Type B pancreatic cell (in vitro differentiated cells): Measurements from ENCODE around the gene TMEM74B. TPM values are rescaled to one million over a fixed set of nuclear protein-coding genes. Genes with fewer than 3 reads are reported as not detected.

ENCODE experiments used
- DNase-seq: peaks from one replicate; pipeline ENCODE4 v3.0.0; 2021; ENCODE audit warnings: mixed read lengths; ENCODE audit not compliant: unreplicated experiment; ENCODE audit errors: extremely low spot score
- H3K27ac Mint-ChIP-seq: 2 replicates; pipeline ENCODE4 v1.8.0; 2021; ENCODE audit warnings: mild to moderate bottlenecking, mixed read lengths
- H3K27me3 Mint-ChIP-seq: 2 replicates; pipeline ENCODE4 v1.8.0; 2021; ENCODE audit warnings: mixed read lengths
- H3K36me3 Mint-ChIP-seq: 2 replicates; pipeline ENCODE4 v1.8.0; 2021; ENCODE audit warnings: mixed read lengths
- H3K4me1 Mint-ChIP-seq: one replicate; pipeline ENCODE4 v1.8.0; 2021; ENCODE audit warnings: mixed read lengths; ENCODE audit not compliant: unreplicated experiment
- H3K4me3 Mint-ChIP-seq: 2 replicates; pipeline ENCODE4 v1.8.0; 2021; ENCODE audit warnings: mild to moderate bottlenecking, mixed read lengths
- H3K9me3 Mint-ChIP-seq: 2 replicates; pipeline ENCODE4 v1.8.0; 2021; ENCODE audit warnings: mixed read lengths
- total RNA-seq: library from RNA; stranded (reverse); gene quantifications from 2 replicates; pipeline ENCODE4 v1.2.1, GENCODE V29; 2021; ENCODE audit warnings: low replicate concordance
- TF ChIP-seq, protein P1 (sequence below): fragments of 200-600 bp; sonication (generic); conservative IDR thresholded peaks from 2 replicates; pipeline ENCODE4 v1.5.0; 2021; ENCODE audit warnings: antibody characterized with exemption, mild to moderate bottlenecking

TMEM74B gene
- total RNA-seq, 1 donor from 2014 or later = 12.0 TPM

DNA sequence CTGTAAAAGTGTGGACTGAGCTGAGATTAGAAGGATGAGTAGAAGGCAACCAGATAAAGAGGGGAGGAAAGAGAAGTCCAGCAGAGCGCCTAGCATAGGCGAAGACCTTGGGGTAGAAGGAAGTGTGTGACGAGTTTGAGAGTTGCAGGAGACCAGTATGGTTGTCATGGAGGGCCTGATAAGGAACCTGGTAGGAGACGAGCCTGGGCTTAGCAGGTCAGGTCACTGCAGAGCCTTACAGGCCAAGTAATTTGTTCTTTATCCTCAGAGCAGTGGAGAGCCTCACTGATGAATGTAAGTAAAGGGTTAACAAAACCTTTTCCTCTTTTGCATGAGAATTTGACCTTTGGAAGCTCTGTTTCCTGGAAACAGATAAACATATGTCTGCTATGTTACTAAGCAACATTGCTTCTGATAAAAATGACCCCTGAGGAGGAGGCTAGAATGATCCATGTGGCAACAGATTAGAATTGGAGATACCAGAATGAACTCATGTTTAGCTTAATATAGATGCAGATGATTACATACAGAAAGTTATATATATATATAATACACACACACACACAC, 2.9 kb upstream of the TMEM74B start:
- peaks cover 50% of the 10 kb centered on the region for H3K27me3 Mint-ChIP-seq
- no peaks in the 10 kb centered on the region for H3K4me1 Mint-ChIP-seq

DNA sequence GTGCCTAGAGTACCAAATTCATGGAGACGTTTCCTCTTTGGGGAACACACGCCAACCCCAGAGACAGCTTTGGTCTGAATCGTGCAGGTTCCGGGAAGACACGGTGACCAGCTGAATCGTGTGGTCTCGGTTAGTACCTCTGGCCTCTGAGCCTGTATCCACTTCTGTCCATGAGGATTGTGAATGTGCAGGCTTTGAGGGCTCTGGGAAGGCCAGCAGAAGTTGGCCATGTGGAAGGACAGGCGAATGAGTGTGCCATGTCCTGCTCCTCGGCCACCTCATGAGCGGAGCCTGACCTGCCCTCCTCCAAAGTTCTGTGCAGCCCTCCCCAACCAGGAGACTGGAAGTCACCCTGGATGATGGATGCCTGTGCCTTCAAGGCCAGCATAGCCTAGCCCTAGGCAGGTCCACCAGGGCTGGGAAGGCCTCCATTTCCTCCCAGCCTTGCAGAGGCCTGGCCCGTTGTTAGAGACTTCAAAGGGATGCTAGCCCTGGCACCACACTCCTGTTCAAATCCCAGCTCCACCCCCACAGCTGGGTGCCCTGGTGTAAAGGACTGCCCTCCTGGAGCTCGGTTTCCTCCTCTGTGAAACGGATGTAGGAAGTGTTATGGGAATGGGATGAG, 1.7 kb upstream of the TMEM74B start:
- TF ChIP-seq, protein P1, sequence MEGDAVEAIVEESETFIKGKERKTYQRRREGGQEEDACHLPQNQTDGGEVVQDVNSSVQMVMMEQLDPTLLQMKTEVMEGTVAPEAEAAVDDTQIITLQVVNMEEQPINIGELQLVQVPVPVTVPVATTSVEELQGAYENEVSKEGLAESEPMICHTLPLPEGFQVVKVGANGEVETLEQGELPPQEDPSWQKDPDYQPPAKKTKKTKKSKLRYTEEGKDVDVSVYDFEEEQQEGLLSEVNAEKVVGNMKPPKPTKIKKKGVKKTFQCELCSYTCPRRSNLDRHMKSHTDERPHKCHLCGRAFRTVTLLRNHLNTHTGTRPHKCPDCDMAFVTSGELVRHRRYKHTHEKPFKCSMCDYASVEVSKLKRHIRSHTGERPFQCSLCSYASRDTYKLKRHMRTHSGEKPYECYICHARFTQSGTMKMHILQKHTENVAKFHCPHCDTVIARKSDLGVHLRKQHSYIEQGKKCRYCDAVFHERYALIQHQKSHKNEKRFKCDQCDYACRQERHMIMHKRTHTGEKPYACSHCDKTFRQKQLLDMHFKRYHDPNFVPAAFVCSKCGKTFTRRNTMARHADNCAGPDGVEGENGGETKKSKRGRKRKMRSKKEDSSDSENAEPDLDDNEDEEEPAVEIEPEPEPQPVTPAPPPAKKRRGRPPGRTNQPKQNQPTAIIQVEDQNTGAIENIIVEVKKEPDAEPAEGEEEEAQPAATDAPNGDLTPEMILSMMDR = no peak
- Mint-ChIP-seq H3K27me3 (peaks cover 59% of the 10 kb centered on the region), H3K9me3 (no peaks in the 10 kb centered on the region), H3K36me3 (no peaks in the 10 kb centered on the region), H3K4me3 (peak overlapping the region; percentile 85), H3K27ac (no peak overlapping the region), H3K4me1 (no peaks in the 10 kb centered on the region)
- no peak for DNase-seq

More for the DNA sequence above, 2.9 kb upstream of the TMEM74B start:
- Mint-ChIP-seq H3K27ac (no peak overlapping the region), H3K4me3 (no peak overlapping the region), H3K9me3 (no peaks in the 10 kb centered on the region), H3K36me3 (no peaks in the 10 kb centered on the region)
- no peak for DNase-seq
- TF ChIP-seq, protein P1 = no peak

DNA sequence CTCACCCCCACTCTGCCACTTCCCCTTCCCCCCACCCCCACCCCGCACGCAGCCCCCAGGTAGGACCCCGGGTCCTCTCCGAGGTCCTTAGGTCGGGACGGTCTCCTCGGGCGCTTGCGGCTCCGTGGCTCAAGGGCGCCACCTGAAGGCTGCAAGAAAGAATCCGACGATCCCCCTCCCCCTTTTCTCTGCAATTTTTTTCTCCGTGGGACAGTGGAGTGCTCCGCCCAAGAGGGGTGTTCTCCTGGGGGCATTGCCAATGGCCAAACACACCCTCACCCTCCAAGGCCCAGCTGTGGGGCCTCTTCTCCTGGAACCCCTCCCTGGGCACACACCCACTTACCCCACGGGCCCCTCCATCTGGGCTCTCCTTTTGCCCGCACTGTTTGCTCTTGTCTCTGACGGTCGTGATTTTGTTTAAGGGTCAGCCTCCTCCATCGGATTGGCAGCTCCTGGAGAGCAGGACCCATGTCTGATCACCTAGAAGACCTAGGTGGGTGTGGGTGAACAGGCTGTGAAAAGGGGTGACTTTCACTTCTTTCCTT, 1.1 kb upstream of the TMEM74B start:
- Mint-ChIP-seq H3K4me3 (peak overlapping the region; percentile 85), H3K4me1 (no peaks in the 10 kb centered on the region), H3K27ac (no peak overlapping the region), H3K9me3 (no peaks in the 10 kb centered on the region), H3K27me3 (peaks cover 58% of the 10 kb centered on the region), H3K36me3 (no peaks in the 10 kb centered on the region)
- TF ChIP-seq, protein P1 = peak; percentile 82
- no peak for DNase-seq

DNA sequence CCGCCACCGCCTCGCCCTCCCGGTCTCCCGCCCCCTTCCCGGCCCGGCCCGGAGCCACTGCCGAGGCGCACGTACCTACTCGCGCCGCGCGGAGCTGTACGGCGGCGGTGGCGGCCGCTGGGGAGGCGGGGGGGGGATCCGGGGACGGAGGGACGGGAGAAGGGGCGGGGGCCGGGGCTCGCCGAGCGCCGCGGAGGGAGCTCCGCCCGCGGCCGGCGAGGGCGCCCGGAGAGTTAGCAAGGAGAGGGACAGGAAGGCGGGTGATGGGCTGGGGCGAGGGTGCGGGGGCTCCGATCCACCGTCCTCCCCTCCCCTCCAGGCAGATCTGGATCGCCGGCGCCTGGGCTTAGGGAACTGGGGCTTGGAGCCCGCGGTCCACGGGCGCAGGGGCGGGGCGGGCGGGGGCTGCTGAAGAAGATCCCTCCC, 548 bp upstream of the TMEM74B start:
- Mint-ChIP-seq H3K4me3 (no peak overlapping the region), H3K4me1 (no peaks in the 10 kb centered on the region), H3K9me3 (no peaks in the 10 kb centered on the region), H3K27me3 (peaks cover 52% of the 10 kb centered on the region), H3K36me3 (no peaks in the 10 kb centered on the region), H3K27ac (no peak overlapping the region)
- DNase-seq = no peak
- TF ChIP-seq, protein P1 = no peak

DNA sequence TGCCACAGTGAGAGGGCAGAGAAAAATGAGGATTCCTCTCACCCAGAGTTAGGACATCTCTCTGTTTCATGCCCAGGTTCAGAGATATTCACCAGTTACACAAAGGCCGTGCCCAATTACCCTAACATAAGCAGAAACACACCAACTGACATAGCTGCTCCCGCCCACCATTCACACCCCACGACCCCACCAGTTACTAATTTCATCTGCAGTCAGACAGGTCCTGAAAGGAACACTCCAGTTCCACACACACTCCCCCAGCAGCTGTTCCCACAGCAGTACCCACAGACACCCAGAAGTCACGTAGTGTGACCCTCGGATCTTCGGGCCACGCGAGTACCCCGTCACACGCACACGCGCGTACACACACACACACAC, 532 bp downstream of the TMEM74B start:
- H3K27ac Mint-ChIP-seq = peak overlapping the region; percentile 34
- TF ChIP-seq, protein P1 = no peak
- H3K9me3 Mint-ChIP-seq = no peaks in the 10 kb centered on the region
- peak overlapping the region; percentile 84 for H3K4me3 Mint-ChIP-seq
- no peak for DNase-seq
- H3K4me1 Mint-ChIP-seq = no peaks in the 10 kb centered on the region
- no peaks in the 10 kb centered on the region for H3K36me3 Mint-ChIP-seq
- peaks cover 41% of the 10 kb centered on the region for H3K27me3 Mint-ChIP-seq
